K562 (cell line): ENCODE measurements around the gene TLCD4.

Experiments
- CEBPZ ChIP-seq: fragments of 150-350 bp; IDR thresholded peaks from 2 replicates; pipeline ENCODE4 v1.6.1; 2014; ENCODE audit warnings: low read depth, mild to moderate bottlenecking, low read length, borderline replicate concordance
- KDM4B ChIP-seq, 2 experiments: fragments of 450-650 bp in 1 of 2; sonication (generic) in 1 of 2; IDR thresholded peaks; 2 replicates each; pipeline ENCODE4 v1.6.1; 2016 to 2017; ENCODE audit warnings: borderline replicate concordance in 2 of 2, antibody characterized with exemption in 1 of 2, low read depth in 1 of 2, mild to moderate bottlenecking in 1 of 2
- MECOM ChIP-seq: fragments of 250-450 bp; sonication (Bioruptor Pico); IDR thresholded peaks from 2 replicates; pipeline ENCODE4 v1.8.0; 2022; ENCODE audit warnings: inconsistent platforms
- TSHZ1 ChIP-seq: fragments of 250-450 bp; sonication (Bioruptor Pico); IDR thresholded peaks from 2 replicates; pipeline ENCODE4 v1.4.0; 2020; ENCODE audit warnings: mild to moderate bottlenecking, moderate library complexity

- TF ChIP-seq CEBPZ, result no peak
- TF ChIP-seq TSHZ1 (CRISPR knock-in tag), result no peak
- no peak for TF ChIP-seq KDM4B (IDR thresholded peaks at IDR 0.05; ENCODE audit: borderline replicate concordance in 2 of 2, low read depth in 1 of 2)
- no peak for TF ChIP-seq MECOM (CRISPR knock-in tag)
These were observed 3.5 kb upstream of the TLCD4 start for GRCh38 chr1:95113684-95114083.
